Measurements from ENCODE around the gene PLCB1. TPM values are rescaled to one million over a fixed set of nuclear protein-coding genes. Genes with fewer than 3 reads are reported as not detected.

Gene PLCB1
- total RNA-seq, 1 donor from 2014 or later, result 72.5 TPM

- no peak for DNase-seq
Measured at GRCh38 chr20:8903655-8904605, 771.9 kb downstream of the PLCB1 start.

- DNase-seq, result no peak
Measured at GRCh38 chr20:8909596-8909995, 777.5 kb downstream of the PLCB1 start.

- no peak for DNase-seq
Measured at GRCh38 chr20:8912096-8912495, 780.0 kb downstream of the PLCB1 start.

- DNase-seq, result no peak
Measured at GRCh38 chr20:8912731-8913130, 780.7 kb downstream of the PLCB1 start.

GRCh38 chr20:8913456-8913855, 781.4 kb downstream of the PLCB1 start:
- DNase-seq, result no peak

- DNase-seq, result no peak
Measured at GRCh38 chr20:8914421-8914820, 782.4 kb downstream of the PLCB1 start.

- DNase-seq, result no peak
Measured at GRCh38 chr20:8917084-8917483, 785.0 kb downstream of the PLCB1 start.

GRCh38 chr20:8918145-8918544, 786.1 kb downstream of the PLCB1 start:
- DNase-seq, result no peak

- DNase-seq, result no peak
Measured at GRCh38 chr20:8924539-8924938, 792.5 kb downstream of the PLCB1 start.

GRCh38 chr20:8930726-8931125, 798.7 kb downstream of the PLCB1 start:
- DNase-seq, result no peak

GRCh38 chr20:8932192-8933165, 800.4 kb downstream of the PLCB1 start:
- no peak for DNase-seq

GRCh38 chr20:8933381-8933807, 801.3 kb downstream of the PLCB1 start:
- no peak for DNase-seq

- DNase-seq, result no peak
Measured at GRCh38 chr20:8934362-8934761, 802.3 kb downstream of the PLCB1 start.

Small RNA genes within 50 kb of the gene (small RNA-seq; reads per million reads assigned to genes)
- gene AL445567.1, result not detected
- not detected for gene RNU105B

Other genes with a start within 250 kb of the PLCB1 start
- not detected for gene HAO1, start 191.8 kb upstream of the PLCB1 start, total RNA-seq
- 46.8 TPM for gene TMX4, start 112.5 kb upstream of the PLCB1 start, total RNA-seq

Data from occipital lobe (tissue), 3 donors.